Hematopoietic multipotent progenitor cell treated with erythropoietin and hydrocortisone succinate and interleukin-3 and kit ligand, for 6 days (in vitro differentiated cells): ENCODE data around the gene C6orf15.

Experiments used
- DNase-seq: peaks from one replicate; pipeline ENCODE4 v3.0.0-alpha.2; 2015

C6orf15 gene

DNA sequence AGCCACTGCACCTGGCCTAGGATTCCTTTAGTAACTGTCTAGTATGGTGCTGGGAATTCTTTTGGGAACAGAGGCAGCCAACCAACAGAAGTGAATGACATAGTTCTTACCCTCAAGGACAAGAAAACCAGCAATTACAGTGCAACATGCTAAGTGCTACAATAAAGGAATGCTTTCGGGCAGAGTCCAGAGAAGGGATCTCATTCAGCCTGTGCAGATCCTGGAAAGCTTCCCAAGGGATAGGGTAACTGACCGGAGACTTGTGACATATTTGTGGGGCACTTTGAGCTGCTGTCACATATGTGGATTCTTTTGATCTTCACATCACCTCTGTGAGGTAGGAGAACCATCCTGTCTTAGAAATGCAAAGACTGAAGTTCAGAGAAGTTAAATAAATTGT is 46.8 kb downstream of the C6orf15 start:
- DNase-seq, result no peak

DNA sequence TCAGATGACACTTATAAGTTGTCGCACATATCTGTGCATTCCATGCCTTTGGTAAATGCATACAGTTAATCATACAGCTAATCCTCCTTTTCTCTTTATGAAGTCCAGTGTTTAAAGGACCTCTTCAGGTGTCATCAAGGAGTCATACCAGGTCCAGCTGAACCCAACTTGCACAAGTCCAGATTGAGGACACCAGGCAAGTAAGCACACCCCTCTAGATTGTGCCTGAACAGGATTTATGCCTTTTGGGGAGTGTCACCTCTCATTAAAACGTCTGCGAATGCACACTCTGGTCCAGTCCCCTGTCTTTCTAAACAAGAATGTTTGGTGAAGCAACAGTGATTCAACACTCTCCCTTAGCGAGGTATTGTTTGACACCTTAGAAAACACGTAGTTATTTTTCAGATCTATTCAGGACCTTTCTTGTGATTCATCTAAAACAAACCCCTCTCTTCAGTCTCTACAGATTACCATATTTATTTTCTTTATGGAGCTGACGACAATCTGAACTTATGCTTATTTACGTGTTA is 48.4 kb downstream of the C6orf15 start:
- DNase-seq, result no peak
